GM19099 (cell line): Measurements from ENCODE around the gene ZBTB43.

Experiments
- POLR2A ChIP-seq: IDR thresholded peaks from 3 replicates; pipeline ENCODE4 v1.6.1; 2011; ENCODE audit warnings: low read depth; ENCODE audit not compliant: insufficient read length; ENCODE audit errors: extremely low read depth

Gene ZBTB43

GRCh38 chr9:126806336-126806735, 1.5 kb downstream of the ZBTB43 start:
- TF ChIP-seq POLR2A = no peak

DNA sequence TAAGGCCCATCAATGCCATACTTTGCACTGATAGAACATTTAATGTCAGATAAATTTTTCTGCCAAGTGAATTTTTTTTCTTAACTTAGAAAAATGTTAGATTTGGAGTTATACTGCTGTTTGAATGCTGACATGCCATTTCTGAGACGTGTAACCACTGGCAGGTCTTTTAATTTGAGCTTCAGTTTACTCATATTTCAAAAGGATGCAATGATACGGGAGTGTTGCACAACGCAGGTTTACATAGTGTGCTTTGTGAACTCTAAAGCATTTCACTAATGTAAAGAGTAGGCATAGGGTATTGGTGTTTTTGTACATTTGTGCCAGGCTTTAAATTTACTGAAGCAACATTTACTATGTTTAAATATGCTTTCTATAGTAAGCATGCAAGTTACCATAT, 4.2 kb downstream of the ZBTB43 start:
- no peak for TF ChIP-seq POLR2A

GRCh38 chr9:126813072-126813471, 8.2 kb downstream of the ZBTB43 start:
- TF ChIP-seq POLR2A = no peak

DNA sequence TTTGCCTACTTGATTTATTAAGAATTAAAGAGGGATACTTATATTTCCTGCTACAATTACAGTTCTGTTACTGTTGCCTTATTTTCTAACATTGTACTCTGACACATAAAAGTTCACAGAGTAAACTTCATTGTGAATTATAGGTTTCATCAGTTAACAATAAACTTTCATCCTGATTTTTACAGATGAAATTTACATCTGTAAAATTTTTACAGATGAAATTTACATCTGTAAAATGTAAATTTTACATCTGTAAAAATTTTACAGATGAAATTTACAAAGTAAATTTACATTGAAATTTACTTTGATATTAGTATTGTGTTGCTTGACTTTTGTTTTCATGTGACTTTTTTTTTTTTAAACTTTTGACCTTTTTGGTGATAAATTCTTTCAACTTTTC, 9.3 kb downstream of the ZBTB43 start:
- TF ChIP-seq POLR2A = no peak

DNA sequence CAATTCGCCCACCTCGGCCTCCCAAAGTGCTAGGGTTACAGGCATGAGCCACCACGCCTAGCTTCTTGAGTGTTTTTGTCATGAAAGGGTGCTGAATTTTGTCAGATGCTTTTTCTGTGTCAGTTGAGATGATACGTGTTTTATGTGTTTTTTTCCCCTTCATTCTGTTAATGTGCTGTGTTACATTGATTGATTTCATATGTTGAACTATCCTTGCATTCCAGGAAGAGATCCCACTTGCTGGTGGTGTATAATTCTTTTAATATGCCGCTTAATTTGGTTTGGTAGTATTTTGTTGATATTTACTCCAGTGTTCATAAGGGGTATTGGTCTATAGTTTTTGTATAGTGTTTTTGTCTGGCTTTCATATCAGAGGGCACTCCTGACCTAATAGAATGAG, 13.6 kb downstream of the ZBTB43 start:
- TF ChIP-seq POLR2A = no peak

DNA sequence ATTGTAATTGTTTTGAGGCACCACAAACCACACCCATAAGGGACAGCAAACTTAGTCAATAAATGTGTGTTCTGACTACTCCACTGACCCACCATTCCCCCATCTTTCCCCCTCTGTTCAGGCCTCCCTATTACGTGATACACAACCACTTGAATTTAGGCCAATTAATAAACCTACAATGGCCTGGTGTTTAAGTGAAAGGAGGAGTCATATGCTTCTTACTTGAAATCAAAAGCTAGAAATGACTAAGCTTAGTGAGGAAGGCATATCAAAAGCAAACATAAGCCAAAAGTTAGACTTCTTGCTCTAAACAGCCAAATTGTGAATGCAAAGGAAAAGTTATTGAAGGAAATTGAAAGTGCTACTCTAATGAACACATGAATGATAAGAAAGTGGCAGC, 14.6 kb downstream of the ZBTB43 start:
- no peak for TF ChIP-seq POLR2A

DNA sequence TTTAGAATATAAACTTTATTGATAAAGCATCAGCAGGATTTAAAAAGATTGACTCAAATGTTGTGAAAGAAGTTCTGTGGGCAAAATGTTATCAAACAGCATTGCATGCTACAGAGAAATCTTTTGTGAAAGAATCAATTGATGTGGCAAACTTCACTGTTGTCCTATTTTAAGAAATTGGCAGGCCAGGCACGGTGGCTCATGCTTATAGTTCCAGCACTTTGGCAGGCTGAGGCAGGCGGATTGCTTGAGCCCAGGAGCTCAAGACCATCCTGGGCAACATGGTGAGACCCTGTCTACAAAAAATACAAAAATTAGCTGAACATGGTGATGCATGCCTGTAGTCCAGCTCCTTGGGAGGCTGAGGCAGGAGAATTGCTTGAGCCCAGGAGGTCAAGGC, 17.4 kb downstream of the ZBTB43 start:
- no peak for TF ChIP-seq POLR2A

GRCh38 chr9:126822873-126823272, 18.0 kb downstream of the ZBTB43 start:
- TF ChIP-seq POLR2A = no peak

- TF ChIP-seq POLR2A = no peak
Observed at GRCh38 chr9:126827227-126827626, 22.4 kb downstream of the ZBTB43 start.

- no peak for TF ChIP-seq POLR2A
Observed at GRCh38 chr9:126829035-126829434, 24.2 kb downstream of the ZBTB43 start.

DNA sequence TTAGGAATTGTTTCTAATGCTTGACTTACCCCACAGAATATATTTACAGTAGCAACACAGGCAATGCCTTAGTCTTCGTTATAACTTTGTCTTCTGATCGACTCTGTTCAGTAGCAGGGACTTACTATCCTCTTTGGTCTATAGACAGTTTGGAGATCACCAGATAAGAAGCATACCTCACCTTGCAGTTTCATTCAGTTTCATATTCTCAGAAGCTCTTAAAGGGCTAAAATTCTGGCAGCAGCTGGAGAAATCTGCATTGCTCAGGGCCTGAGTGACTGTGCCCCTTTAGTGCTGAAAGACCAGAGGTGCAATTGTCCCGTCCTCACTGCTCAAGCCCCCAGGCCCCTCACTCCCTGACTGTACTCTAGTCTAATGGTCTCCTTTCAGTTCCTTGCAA, 26.0 kb downstream of the ZBTB43 start:
- no peak for TF ChIP-seq POLR2A

DNA sequence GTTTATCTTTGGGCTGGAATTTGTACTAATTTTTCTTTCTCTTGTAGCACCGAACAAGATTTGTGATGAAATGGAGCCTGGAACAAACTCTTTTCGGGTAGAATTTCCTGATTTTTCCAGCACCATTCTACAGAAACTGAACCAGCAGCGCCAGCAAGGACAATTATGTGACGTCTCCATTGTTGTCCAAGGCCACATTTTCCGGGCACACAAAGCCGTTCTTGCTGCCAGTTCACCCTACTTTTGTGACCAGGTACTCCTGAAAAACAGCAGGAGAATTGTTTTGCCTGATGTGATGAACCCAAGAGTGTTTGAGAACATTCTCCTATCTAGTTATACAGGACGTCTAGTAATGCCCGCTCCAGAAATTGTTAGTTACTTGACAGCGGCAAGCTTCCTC, 27.6 kb downstream of the ZBTB43 start:
- no peak for TF ChIP-seq POLR2A

DNA sequence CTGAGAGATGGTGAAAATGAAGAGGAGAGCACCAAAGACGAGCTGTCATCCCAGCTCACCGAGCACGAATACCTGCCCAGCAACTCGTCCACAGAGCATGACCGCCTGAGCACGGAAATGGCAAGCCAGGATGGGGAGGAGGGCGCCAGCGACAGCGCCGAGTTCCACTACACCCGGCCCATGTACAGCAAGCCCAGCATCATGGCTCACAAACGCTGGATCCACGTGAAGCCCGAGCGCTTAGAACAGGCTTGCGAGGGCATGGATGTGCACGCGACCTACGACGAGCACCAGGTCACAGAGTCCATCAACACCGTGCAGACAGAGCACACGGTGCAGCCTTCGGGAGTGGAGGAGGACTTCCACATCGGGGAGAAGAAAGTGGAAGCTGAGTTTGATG, 28.2 kb downstream of the ZBTB43 start:
- TF ChIP-seq POLR2A = no peak

DNA sequence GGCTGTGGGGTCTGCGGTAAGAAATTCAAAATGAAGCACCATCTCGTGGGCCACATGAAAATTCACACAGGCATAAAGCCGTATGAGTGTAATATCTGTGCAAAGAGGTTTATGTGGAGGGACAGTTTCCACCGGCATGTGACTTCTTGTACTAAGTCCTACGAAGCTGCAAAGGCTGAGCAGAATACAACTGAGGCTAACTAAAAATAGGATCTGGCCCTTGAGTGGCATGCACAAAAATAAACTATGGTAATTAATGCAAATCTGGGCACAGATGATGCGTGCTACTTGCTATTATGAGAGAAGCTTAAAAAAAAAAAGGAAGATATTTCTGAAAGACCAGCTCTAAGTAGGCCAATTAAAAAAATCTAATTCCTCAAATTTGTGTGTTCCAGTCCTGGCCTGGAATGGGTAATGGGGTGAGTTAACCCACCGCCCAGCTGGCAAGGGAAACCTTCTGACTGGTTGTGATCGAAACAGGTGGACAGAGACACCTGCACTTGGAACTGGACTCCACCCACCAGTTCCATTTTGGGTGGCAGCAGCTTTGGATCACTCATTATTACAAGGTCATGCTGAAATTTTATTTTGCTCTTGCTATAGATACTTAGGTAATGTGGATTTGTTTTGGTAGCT, 29.0 kb downstream of the ZBTB43 start:
- no peak for TF ChIP-seq POLR2A

DNA sequence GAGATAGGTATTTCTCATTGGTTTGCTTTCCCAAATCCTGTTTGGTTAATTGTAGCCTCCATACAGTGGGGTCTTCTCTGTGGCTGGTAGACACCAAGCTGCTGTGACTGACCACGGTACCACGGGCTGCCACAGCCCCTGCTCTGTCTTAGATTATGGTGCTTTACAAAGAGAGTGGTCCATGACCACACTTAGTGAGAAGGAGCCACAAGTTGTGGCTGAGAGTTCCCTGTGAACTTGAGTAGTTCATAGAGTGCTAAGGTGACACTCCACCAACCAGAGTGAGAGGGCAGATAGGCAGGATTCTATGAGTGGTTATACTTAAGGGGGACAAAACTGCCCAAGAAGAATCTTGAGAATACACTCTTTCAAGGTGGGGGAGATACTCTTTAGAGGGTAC, 29.8 kb downstream of the ZBTB43 start:
- no peak for TF ChIP-seq POLR2A

- TF ChIP-seq POLR2A = no peak
Observed at GRCh38 chr9:126836216-126836615, 31.4 kb downstream of the ZBTB43 start.

- no peak for TF ChIP-seq POLR2A
Observed at GRCh38 chr9:126838055-126838811, 33.4 kb downstream of the ZBTB43 start.

DNA sequence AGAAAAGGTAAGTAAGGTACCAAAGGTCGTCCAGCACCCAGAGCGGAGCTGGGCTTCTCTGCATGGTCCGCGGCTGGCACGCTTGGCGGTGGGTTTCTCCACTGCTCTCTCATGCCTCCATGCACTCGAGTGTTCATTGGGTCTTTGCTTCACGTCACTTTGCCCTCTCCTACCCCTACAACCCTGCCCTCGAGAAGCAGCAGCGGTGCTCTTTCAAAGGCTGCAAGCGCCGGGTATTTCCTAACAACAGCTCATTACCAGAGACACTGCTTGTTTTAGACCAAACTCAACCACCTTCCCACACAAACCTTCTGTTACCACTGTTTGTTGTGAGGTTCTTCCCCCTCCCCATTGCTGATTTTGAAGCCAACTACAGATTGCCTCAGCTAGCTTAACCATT, 34.1 kb downstream of the ZBTB43 start:
- TF ChIP-seq POLR2A = no peak

- TF ChIP-seq POLR2A = no peak
Observed at GRCh38 chr9:126839301-126839700, 34.5 kb downstream of the ZBTB43 start.
